Measurements from ENCODE around the gene SMIM36.
"Not testable (repeated sequence)": the region's sequence is repeated elsewhere in the genome, so short reads cannot be mapped to it uniquely, and the experiment has no call there.

GRCh38 chr17:55523032-55523431, 11.8 kb upstream of the SMIM36 start:
- TF ChIP-seq CTCF (IDR thresholded peaks at IDR 0.05); POLR2A (IDR thresholded peaks at IDR 0.05; ENCODE audit: low read depth): not testable (repeated sequence)
